HG03095 (cell line): ENCODE results near the gene RNF40.

Experiments
- ATAC-seq: cut with Tn5 transposase; IDR thresholded peaks from one replicate; pipeline ENCODE4 v1.9.1; 2021; ENCODE audit warnings: moderate library complexity; ENCODE audit not compliant: unreplicated experiment

Gene RNF40

DNA sequence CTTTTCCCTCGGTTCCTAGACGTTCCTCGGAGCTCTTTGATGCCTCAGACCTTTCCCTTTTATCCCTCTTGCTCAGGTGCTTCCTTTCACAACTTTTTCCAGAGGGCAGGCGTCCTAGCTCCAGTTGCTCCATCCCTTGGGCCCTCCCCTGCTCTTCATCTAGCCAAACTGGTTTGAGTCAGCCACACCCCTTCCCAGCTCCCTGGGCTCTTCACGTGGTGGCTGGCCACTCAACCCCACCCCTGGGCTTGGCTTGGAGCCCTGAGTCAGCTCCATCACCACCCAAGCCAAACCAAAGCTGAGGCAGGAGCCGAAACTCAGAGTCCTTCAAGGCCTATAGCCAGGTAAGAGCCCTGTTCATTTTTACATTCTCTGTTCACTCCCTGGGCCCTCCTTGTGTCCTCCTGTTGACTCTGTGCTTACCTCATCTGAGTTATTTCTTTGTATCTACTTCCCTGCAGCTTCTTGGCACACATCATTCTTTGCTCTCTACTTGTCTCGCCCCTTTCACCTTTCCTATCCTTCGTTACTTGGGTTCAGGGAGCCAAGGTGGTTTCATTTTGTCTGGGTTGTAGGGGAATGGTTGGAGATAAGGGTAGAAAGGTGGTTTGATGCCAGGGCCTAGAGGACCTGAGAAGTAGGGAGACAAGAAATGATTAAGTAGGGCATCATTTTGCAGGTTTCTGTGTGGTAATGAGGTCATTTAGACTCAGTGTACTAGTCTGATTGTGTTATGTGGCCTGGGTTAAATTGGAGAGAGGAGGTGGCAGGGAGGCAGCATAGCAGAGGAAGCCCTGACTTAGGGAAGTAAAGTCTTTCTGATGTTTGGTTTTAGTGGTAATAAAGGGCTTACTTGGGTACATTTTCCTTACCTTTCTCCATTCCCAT lies 21.5 kb upstream of the RNF40 start:
- no peak for ATAC-seq

GRCh38 chr16:30741461-30741914 lies 20.6 kb upstream of the RNF40 start:
- no peak for ATAC-seq

- no peak for ATAC-seq
Observed at GRCh38 chr16:30743716-30744115, 18.4 kb upstream of the RNF40 start.

GRCh38 chr16:30744183-30744582 lies 17.9 kb upstream of the RNF40 start:
- no peak for ATAC-seq

- ATAC-seq = no peak
Observed at GRCh38 chr16:30745082-30745481, 17.0 kb upstream of the RNF40 start.

GRCh38 chr16:30746638-30747175 lies 15.4 kb upstream of the RNF40 start:
- ATAC-seq = no peak

GRCh38 chr16:30747331-30747730 lies 14.8 kb upstream of the RNF40 start:
- ATAC-seq = no peak

DNA sequence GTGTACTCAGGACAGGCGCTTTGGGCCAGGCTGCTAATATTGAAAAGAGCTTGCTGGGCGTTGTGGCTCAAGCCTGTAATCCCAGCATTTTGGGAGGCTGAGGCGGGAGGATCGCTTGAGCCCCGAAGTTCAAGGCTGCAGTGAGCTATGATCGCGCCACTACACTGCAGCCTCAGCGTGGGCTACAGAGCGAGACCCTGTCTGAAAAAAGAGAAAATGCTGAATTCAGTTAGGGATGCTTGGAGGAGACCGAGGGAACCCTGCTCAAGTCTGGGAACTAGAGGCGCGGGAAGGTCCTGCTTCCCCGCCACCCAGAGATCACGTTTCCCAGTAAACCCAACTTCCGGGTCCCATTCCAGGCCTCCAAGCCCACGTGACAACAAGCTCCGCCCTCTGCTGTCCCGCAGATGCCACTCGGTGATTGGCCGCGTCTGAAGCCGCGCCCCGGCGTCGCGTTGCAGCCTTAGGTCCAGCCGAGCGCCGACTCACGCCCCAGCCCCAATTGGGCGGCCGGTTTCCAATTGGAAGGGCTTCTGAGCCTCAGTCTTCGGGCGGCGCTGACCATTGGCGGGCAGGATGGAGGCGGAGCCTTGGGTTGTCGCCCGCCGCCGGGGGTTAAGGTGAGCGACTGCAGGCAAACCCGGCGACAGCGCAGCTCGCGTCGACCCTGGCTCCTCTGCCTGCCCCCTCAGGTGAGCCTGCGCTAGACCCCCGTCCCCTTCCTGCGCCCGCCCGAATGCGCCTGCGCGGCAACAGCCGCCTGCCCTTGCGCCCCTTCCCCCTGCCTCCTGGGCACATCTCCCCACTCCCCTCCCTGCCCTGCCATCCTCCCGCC lies 14.1 kb upstream of the RNF40 start, which contains the start of gene PHKG2:
PHKG2 (plus strand) TSS at position 627 of the 835 bp plus-strand sequence. CDS start 396 bp downstream, outside the sequence.
- peak; percentile 96 for ATAC-seq

GRCh38 chr16:30748634-30749445 lies 13.3 kb upstream of the RNF40 start:
- no peak for ATAC-seq

DNA sequence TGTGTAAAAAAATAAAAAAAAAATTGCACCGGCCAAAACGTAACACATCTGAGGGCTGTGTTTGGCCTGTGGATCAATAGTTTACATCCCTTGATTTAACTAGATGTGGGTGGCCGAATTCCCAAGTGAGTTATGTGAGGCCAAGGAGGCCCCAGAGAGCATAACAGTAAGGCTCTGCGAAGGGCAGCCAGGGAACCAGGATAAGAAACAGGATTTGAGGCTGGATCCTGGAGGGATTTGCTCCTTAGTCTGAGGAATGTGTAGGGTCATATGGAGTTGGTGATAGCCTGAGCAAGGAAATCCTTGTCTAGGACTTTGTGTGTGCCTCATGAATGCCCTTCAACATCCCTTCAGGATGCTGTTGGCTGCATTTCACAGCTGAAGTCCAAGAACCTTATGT lies 11.9 kb upstream of the RNF40 start:
- no peak for ATAC-seq

DNA sequence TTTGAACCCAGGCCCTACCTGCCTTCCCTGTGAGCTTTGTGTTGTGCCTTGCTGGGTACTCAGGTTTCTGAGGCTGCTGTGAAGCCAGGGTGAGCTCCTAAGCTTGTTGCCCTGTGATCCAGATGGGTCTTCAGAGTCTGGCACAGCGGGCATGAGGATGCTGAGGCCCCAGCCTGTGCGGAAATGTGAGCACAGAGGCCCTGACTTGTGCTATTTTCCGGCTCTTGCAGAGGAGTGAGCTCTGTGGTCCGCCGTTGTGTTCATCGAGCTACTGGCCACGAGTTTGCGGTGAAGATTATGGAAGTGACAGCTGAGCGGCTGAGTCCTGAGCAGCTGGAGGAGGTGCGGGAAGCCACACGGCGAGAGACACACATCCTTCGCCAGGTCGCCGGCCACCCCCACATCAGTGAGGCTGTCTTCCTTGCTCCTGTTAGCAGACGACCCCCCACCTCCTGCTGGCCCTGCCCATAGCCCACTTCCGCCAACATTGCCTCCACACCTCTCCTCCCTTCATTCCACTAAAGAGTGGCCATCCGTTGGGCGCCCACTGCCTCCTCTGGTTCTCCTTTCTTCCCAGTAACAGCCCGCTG lies 11.2 kb upstream of the RNF40 start:
- ATAC-seq = no peak

GRCh38 chr16:30753596-30753995 lies 8.5 kb upstream of the RNF40 start:
- no peak for ATAC-seq

- no peak for ATAC-seq
Observed at GRCh38 chr16:30755955-30756780, 6.0 kb upstream of the RNF40 start.

- no peak for ATAC-seq
Observed at GRCh38 chr16:30756781-30757100, 5.4 kb upstream of the RNF40 start.

GRCh38 chr16:30757316-30757715 lies 4.8 kb upstream of the RNF40 start:
- ATAC-seq = no peak

DNA sequence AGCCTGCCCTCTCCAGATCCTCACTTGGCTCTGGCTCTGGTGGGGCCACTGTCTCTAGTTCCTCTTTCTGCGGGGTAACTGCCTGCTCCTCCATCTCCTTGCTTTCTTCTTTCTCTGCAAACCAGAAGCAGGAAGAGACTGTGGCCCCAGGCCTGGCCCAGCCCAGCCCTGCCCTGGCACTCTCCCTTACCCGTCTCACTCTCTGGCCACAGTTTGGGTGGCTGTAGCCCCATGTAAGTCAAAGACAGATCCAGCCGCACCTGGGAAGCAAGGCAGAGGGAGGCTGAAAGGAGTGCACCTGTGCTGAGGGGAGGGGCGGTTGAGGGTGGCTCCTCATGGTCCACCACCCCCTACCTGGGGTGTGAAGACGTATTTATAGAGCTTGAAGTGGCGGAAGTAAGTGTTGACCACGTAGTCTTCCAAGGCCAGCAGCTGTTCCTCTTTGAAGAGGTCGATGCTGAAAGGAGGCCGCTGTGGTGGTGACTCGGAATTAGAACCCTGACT lies 3.1 kb upstream of the RNF40 start:
- ATAC-seq = no peak

- ATAC-seq = no peak
Observed at GRCh38 chr16:30760001-30760559, 2.0 kb upstream of the RNF40 start.

- no peak for ATAC-seq
Observed at GRCh38 chr16:30760577-30761426, 1.3 kb upstream of the RNF40 start.
